Loucy (cell line): ENCODE results near the gene FHAD1.

Source experiments
- H2AFZ ChIP-seq: fragments of 200-600 bp; sonication (generic); 2 replicates; pipeline ENCODE4 v1.6.0; 2016; ENCODE audit warnings: antibody characterized with exemption, mild to moderate bottlenecking, low read length, moderate library complexity
- H3F3A ChIP-seq: fragments of 200-600 bp; 2 replicates; pipeline ENCODE4 v1.6.0; 2016; ENCODE audit warnings: antibody characterized with exemption, low read depth, mild to moderate bottlenecking
- H3K27me3 ChIP-seq: fragments of 200-600 bp; sonication (generic); 2 replicates; pipeline ENCODE4 v1.6.1; 2014; ENCODE audit warnings: low read length, mild to moderate bottlenecking; ENCODE audit not compliant: insufficient read depth, poor library complexity, severe bottlenecking
- H3K36me3 ChIP-seq: fragments of 200-600 bp; sonication (generic); 2 replicates; pipeline ENCODE4 v1.6.1; 2016; ENCODE audit warnings: low read length; ENCODE audit not compliant: insufficient read depth
- H3K4me1 ChIP-seq: fragments of 200-600 bp; sonication (generic); 2 replicates; pipeline ENCODE4 v1.5.1; 2014; ENCODE audit warnings: low read length, mild to moderate bottlenecking; ENCODE audit not compliant: insufficient read depth, poor library complexity, severe bottlenecking
- H3K4me2 ChIP-seq: fragments of 200-600 bp; sonication (generic); 2 replicates; pipeline ENCODE4 v1.6.0; 2014; ENCODE audit warnings: antibody characterized with exemption, low read length, low read depth, mild to moderate bottlenecking; ENCODE audit not compliant: poor library complexity, severe bottlenecking
- H3K4me3 ChIP-seq: fragments of 200-600 bp; sonication (generic); 2 replicates; pipeline ENCODE4 v1.5.1; 2014; ENCODE audit warnings: low read length, mild to moderate bottlenecking, mixed read lengths; ENCODE audit not compliant: poor library complexity, severe bottlenecking
- H3K79me2 ChIP-seq: fragments of 200-600 bp; sonication (generic); 2 replicates; pipeline ENCODE4 v1.6.1; 2014; ENCODE audit warnings: low read length; ENCODE audit not compliant: insufficient read depth
- H3K9ac ChIP-seq: fragments of 200-600 bp; sonication (generic); 2 replicates; pipeline ENCODE4 v1.6.0; 2014; ENCODE audit warnings: mild to moderate bottlenecking, low read depth, low read length, moderate library complexity; ENCODE audit not compliant: poor library complexity, severe bottlenecking
- H3K9me2 ChIP-seq: fragments of 200-600 bp; sonication (generic); replicated peaks from 2 replicates; pipeline ENCODE4 v1.6.1; 2016; ENCODE audit warnings: low read depth, low read length, mixed read lengths
- H3K9me3 ChIP-seq: fragments of 200-600 bp; sonication (generic); 2 replicates; pipeline ENCODE4 v1.6.1; 2014; ENCODE audit warnings: mild to moderate bottlenecking, antibody characterized with exemption, low read length, low read depth; ENCODE audit not compliant: insufficient read depth
- H4K20me1 ChIP-seq: fragments of 200-600 bp; sonication (generic); 2 replicates; pipeline ENCODE4 v1.6.0; 2014; ENCODE audit warnings: antibody characterized with exemption, low read length, mild to moderate bottlenecking; ENCODE audit not compliant: insufficient read depth, poor library complexity, severe bottlenecking
- CTCF ChIP-seq: fragments of 200-600 bp; sonication (generic); conservative IDR thresholded peaks from 2 replicates; pipeline ENCODE4 v1.5.1; 2014; ENCODE audit warnings: mild to moderate bottlenecking, antibody characterized with exemption, low read length
- EZH2phosphoT487 ChIP-seq: fragments of 200-600 bp; IDR thresholded peaks from 2 replicates; pipeline ENCODE4 v1.6.1; 2018; ENCODE audit warnings: antibody characterized with exemption, mild to moderate bottlenecking, moderate library complexity, borderline replicate concordance

The FHAD1 gene

GRCh38 chr1:15410223-15410883 lies 163.3 kb downstream of the FHAD1 start:
- Histone ChIP-seq H3K4me1 (peaks cover 43% of the 10 kb centered on the region), H3K36me3 (no peaks in the 10 kb centered on the region), H3F3A (peaks cover 5% of the 10 kb centered on the region; the same call in 1 of the 2 replicates), H3K27me3 (no peaks in the 10 kb centered on the region), H3K9ac (peak overlapping the region; percentile 85), H4K20me1 (peaks cover 46% of the 10 kb centered on the region), H2AFZ (peak overlapping the region; percentile 66; the same call in 1 of the 2 replicates), H3K79me2 (peaks cover 52% of the 10 kb centered on the region), H3K9me3 (no peaks in the 10 kb centered on the region), H3K9me2 (no peaks in the 10 kb centered on the region), H3K4me2 (peak overlapping the region; percentile 97), H3K4me3 (peak overlapping the region; percentile 94)
- TF ChIP-seq CTCF (no peak), EZH2phosphoT487 (no peak)

GRCh38 chr1:15410884-15411245 lies 163.8 kb downstream of the FHAD1 start:
- Histone ChIP-seq H3K9me3 (no peaks in the 10 kb centered on the region), H3K79me2 (peaks cover 54% of the 10 kb centered on the region), H2AFZ (no peak overlapping the region), H3K4me2 (peak overlapping the region; percentile 97), H4K20me1 (peaks cover 46% of the 10 kb centered on the region), H3F3A (peaks cover 5% of the 10 kb centered on the region; the same call in 1 of the 2 replicates), H3K4me1 (peaks cover 43% of the 10 kb centered on the region), H3K9ac (peak overlapping the region; percentile 85), H3K4me3 (peak overlapping the region; percentile 94), H3K27me3 (no peaks in the 10 kb centered on the region), H3K9me2 (no peaks in the 10 kb centered on the region), H3K36me3 (no peaks in the 10 kb centered on the region)
- TF ChIP-seq CTCF (no peak), EZH2phosphoT487 (no peak)

GRCh38 chr1:15411593-15412137 lies 164.6 kb downstream of the FHAD1 start:
- Histone ChIP-seq H3K4me2 (peak overlapping the region; percentile 97), H3K36me3 (no peaks in the 10 kb centered on the region), H3K9ac (peak overlapping the region; percentile 85), H4K20me1 (peaks cover 50% of the 10 kb centered on the region), H3K4me3 (peak overlapping the region; percentile 94), H3F3A (peaks cover 5% of the 10 kb centered on the region; the same call in 1 of the 2 replicates), H3K79me2 (peaks cover 57% of the 10 kb centered on the region), H3K9me3 (no peaks in the 10 kb centered on the region), H3K9me2 (no peaks in the 10 kb centered on the region), H3K4me1 (peaks cover 51% of the 10 kb centered on the region), H2AFZ (no peak overlapping the region), H3K27me3 (no peaks in the 10 kb centered on the region)
- no peak for TF ChIP-seq EZH2phosphoT487
- TF ChIP-seq CTCF = no peak
